ENCODE data around the gene RAB6B.

The RAB6B gene

GRCh38 chr3:133893683-133894352, 1.9 kb downstream of the RAB6B start:
- no peak for DNase-seq

GRCh38 chr3:133892541-133893231, 3.0 kb downstream of the RAB6B start:
- DNase-seq: no peak

GRCh38 chr3:133891662-133892378, 3.9 kb downstream of the RAB6B start:
- no peak for DNase-seq

- no peak for DNase-seq
Observed at GRCh38 chr3:133890972-133891644, 4.6 kb downstream of the RAB6B start.

GRCh38 chr3:133890037-133890436, 5.6 kb downstream of the RAB6B start:
- DNase-seq: no peak

- DNase-seq: no peak
Observed at GRCh38 chr3:133888726-133889340, 6.8 kb downstream of the RAB6B start.

GRCh38 chr3:133887803-133888703, 7.6 kb downstream of the RAB6B start:
- DNase-seq: no peak

GRCh38 chr3:133887074-133887802, 8.4 kb downstream of the RAB6B start:
- no peak for DNase-seq

GRCh38 chr3:133886031-133886722, 9.5 kb downstream of the RAB6B start:
- DNase-seq: no peak

GRCh38 chr3:133884887-133885711, 10.6 kb downstream of the RAB6B start:
- no peak for DNase-seq

- no peak for DNase-seq
Observed at GRCh38 chr3:133884054-133884886, 11.4 kb downstream of the RAB6B start.

- DNase-seq: no peak
Observed at GRCh38 chr3:133883641-133884040, 12.0 kb downstream of the RAB6B start.

GRCh38 chr3:133882986-133883586, 12.6 kb downstream of the RAB6B start:
- no peak for DNase-seq

- no peak for DNase-seq
Observed at GRCh38 chr3:133881939-133882825, 13.5 kb downstream of the RAB6B start.

- no peak for DNase-seq
Observed at GRCh38 chr3:133881492-133881891, 14.2 kb downstream of the RAB6B start.

GRCh38 chr3:133880886-133881455, 14.7 kb downstream of the RAB6B start:
- DNase-seq: no peak

GRCh38 chr3:133880287-133880686, 15.4 kb downstream of the RAB6B start:
- no peak for DNase-seq

All from DMS79 (cell line).